ENCODE data around the gene SLC26A1.

DNA sequence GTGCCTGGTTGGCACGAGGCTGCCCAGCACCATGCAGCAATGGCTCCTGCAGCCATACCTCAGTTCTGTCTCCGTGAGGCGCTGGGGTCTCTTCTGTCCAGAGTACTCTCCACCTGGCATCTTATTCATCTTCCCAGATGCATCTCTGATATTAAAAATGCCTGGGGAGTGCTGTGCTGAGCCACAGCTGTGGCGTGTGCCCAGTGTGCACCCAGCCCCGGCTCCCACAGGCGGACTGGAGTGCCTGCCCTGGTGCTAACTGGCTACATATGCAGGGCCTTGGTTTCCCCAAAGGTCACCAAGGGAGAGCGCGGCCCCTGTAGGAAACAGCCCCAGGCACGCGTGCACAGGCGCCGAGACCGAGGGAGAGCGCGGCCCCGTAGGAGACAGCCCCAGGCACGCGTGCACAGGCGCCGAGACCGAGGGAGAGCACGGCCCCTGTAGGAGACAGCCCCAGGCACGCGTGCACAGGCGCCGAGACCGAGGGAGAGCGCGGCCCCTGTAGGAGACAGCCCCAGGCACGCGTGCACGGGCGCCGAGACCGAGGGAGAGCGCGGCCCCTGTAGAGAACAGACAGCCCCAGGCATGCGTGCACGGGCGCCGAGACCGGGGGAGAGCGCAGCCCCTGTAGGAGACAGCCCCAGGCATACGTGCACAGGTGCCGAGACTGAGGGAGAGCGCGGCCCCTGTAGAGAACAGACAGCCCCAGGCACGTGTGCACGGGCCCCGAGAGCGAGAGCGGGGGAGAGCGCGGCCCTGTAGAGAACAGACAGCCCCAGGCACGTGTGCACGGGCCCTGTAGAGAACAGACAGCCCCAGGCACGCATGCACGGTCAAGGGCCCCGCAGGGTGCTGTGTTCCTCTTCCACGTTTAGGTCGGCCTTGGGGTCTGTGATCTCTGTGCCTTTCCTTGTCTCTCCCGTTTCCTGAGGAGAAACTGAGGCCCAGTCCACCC, 46.4 kb downstream of the SLC26A1 start:
- TF ChIP-seq, protein P1, sequence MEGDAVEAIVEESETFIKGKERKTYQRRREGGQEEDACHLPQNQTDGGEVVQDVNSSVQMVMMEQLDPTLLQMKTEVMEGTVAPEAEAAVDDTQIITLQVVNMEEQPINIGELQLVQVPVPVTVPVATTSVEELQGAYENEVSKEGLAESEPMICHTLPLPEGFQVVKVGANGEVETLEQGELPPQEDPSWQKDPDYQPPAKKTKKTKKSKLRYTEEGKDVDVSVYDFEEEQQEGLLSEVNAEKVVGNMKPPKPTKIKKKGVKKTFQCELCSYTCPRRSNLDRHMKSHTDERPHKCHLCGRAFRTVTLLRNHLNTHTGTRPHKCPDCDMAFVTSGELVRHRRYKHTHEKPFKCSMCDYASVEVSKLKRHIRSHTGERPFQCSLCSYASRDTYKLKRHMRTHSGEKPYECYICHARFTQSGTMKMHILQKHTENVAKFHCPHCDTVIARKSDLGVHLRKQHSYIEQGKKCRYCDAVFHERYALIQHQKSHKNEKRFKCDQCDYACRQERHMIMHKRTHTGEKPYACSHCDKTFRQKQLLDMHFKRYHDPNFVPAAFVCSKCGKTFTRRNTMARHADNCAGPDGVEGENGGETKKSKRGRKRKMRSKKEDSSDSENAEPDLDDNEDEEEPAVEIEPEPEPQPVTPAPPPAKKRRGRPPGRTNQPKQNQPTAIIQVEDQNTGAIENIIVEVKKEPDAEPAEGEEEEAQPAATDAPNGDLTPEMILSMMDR (IDR thresholded peaks at IDR 0.05): no peak
- TF ChIP-seq POLR2A (IDR thresholded peaks at IDR 0.05): no peak

All from lower leg skin (tissue), 3 donors.